Caco-2 (cell line): Measurements from ENCODE around the gene RETREG1. TPM values are rescaled to one million over a fixed set of nuclear protein-coding genes. Genes with fewer than 3 reads are reported as not detected.

ENCODE experiments used
- BruUV-seq: library from RNA; stranded (reverse); fragments of 400-500 nt; replicated peaks from 2 replicates; lab custom pipeline; 2021; lab: Mats Ljungman, UMichigan
- CTCF ChIA-PET: fragments of 300-600 bp; sonication (Branson Sonifier 250); formaldehyde crosslinking; loops from one replicate; lab custom pipeline; 2022; ENCODE audit warnings: antibody characterized with exemption; lab: Charles Lee
- POLR2A ChIA-PET: fragments of 300-600 bp; sonication (Branson Sonifier 250); formaldehyde crosslinking; loops from one replicate; lab custom pipeline; 2022; ENCODE audit warnings: antibody characterized with exemption; lab: Charles Lee
- DNase-seq, 2 experiments: peaks; one replicate each; pipeline versions ENCODE4 v3.0.0 to v3.0.0-alpha.2; 2020 to 2022
- H3K27me3 ChIP-seq: replicated peaks from 2 replicates; pipeline ENCODE4 v1.6.0; 2011; ENCODE audit warnings: low read length; ENCODE audit not compliant: control insufficient read depth, insufficient read depth
- H3K36me3 ChIP-seq: 2 replicates; pipeline ENCODE4 v1.5.1; 2011; ENCODE audit warnings: low read length; ENCODE audit not compliant: control insufficient read depth, insufficient read depth
- H3K4me1 ChIP-seq: fragments of 250-450 bp; sonication (Bioruptor Pico); 2 replicates; pipeline ENCODE4 v1.5.1; 2020; ENCODE audit warnings: mild to moderate bottlenecking
- H3K4me3 ChIP-seq: 2 replicates; pipeline ENCODE4 v1.5.1; 2011; ENCODE audit warnings: low read depth, mild to moderate bottlenecking, control low read depth, low read length
- H3K9me3 ChIP-seq: fragments of 250-450 bp; sonication (Bioruptor Pico); 2 replicates; pipeline ENCODE4 v1.5.1; 2020; ENCODE audit warnings: mild to moderate bottlenecking, moderate library complexity
- H3K27ac Mint-ChIP-seq: one replicate; pipeline ENCODE4 v1.8.0; 2022; ENCODE audit warnings: mixed read lengths; ENCODE audit not compliant: unreplicated experiment
- H3K27me3 Mint-ChIP-seq: one replicate; pipeline ENCODE4 v1.8.0; 2022; ENCODE audit warnings: mixed read lengths; ENCODE audit not compliant: insufficient read depth, unreplicated experiment
- H3K36me3 Mint-ChIP-seq: one replicate; pipeline ENCODE4 v1.8.0; 2022; ENCODE audit warnings: mild to moderate bottlenecking, mixed read lengths; ENCODE audit not compliant: insufficient read depth, unreplicated experiment
- H3K4me1 Mint-ChIP-seq: one replicate; pipeline ENCODE4 v1.8.0; 2022; ENCODE audit warnings: low read depth, mixed read lengths; ENCODE audit not compliant: unreplicated experiment
- H3K4me3 Mint-ChIP-seq: one replicate; pipeline ENCODE4 v1.8.0; 2022; ENCODE audit warnings: mild to moderate bottlenecking, moderate library complexity, mixed read lengths; ENCODE audit not compliant: unreplicated experiment
- H3K9me3 Mint-ChIP-seq: one replicate; pipeline ENCODE4 v1.8.0; 2022; ENCODE audit warnings: mixed read lengths; ENCODE audit not compliant: unreplicated experiment
- CTCF ChIP-seq, 2 experiments: fragments of 200-600 bp in 1 of 2; IDR thresholded peaks; 1 replicate in 1 of 2; 2 replicates in 1 of 2; pipeline versions ENCODE4 v1.5.1 to v1.8.0; 2011 to 2022; ENCODE audit warnings: antibody characterized with exemption in 1 of 2, control low read depth in 1 of 2, inconsistent platforms in 1 of 2, low read depth in 1 of 2, low read length in 1 of 2, mild to moderate bottlenecking in 1 of 2, moderate library complexity in 1 of 2; ENCODE audit not compliant: insufficient read depth in 1 of 2, severe bottlenecking in 1 of 2, unreplicated experiment in 1 of 2
- intact Hi-C: fragments of 100-400 bp; cut with micrococcal nuclease; formaldehyde crosslinking; loops from one replicate; pipeline ENCODE4 v1.10.0; 2022; ENCODE audit not compliant: unreplicated experiment
- total RNA-seq: library from RNA; stranded (reverse); gene quantifications from 2 replicates; pipeline ENCODE4 v1.2.3, GENCODE V29; 2022

Gene RETREG1
- total RNA-seq, 1 experiment from 2014 or later: 15.1 TPM

GRCh38 chr5:16489322-16489791 is 127.4 kb downstream of the RETREG1 start:
- H3K36me3 Mint-ChIP-seq: peaks cover 7% of the 10 kb centered on the region
- DNase-seq: peak in 1 of 2 experiments; percentile 48
- H3K27me3 Mint-ChIP-seq: no peaks in the 10 kb centered on the region

DNA sequence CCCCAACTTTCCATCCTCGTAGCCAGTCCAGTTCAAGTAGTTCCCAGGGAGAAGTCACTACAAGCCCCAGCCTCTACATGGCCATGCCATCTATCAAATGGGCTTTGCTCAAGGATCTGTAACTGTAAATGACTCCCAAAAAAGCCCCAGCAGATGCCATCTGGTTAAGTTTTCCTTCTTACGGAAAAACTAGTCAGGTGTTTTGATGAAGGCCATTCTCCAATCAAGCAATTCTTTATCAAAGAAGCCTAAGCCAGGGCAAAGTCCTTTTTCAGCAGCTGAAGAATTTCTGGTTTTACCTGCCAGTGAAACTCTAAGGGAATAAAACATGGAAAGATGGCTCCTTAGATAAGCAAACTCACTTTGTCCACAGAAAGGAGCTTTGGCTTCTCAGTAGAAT is 129.3 kb downstream of the RETREG1 start:
- peaks cover 64% of the 10 kb centered on the region for H3K4me1 ChIP-seq
- H3K36me3 ChIP-seq: no peaks in the 10 kb centered on the region
- H3K4me1 Mint-ChIP-seq: peaks cover 43% of the 10 kb centered on the region
- no TSS peak for BruUV-seq
- DNase-seq: peak in 1 of 2 experiments; percentile 39
- POLR2A ChIA-PET: no interaction called here
- H3K27me3 ChIP-seq: no peaks in the 10 kb centered on the region
- H3K9me3 Mint-ChIP-seq: no peaks in the 10 kb centered on the region
- peak overlapping the region; percentile 36 for H3K4me3 Mint-ChIP-seq
- no peak for TF ChIP-seq CTCF (IDR thresholded peaks at IDR 0.05; ENCODE audit: insufficient read depth in 1 of 2, low read depth in 1 of 2, low read length in 1 of 2, severe bottlenecking in 1 of 2, unreplicated experiment in 1 of 2)
- peak overlapping the region; percentile 89 for H3K27ac Mint-ChIP-seq
- peaks cover 6% of the 10 kb centered on the region for H3K36me3 Mint-ChIP-seq
- CTCF ChIA-PET: interaction anchor here (1.5 to 1.6 kb wide), 2 partner anchors 34 to 65 kb away, joined by 4 to 6 read pairs; no protein-coding TSS in a partner anchor
- H3K4me3 ChIP-seq: no peak overlapping the region
- H3K27me3 Mint-ChIP-seq: no peaks in the 10 kb centered on the region
- intact Hi-C loops: no loop called here
- H3K9me3 ChIP-seq: no peaks in the 10 kb centered on the region

More at GRCh38 chr5:16489322-16489791, 127.4 kb downstream of the RETREG1 start:
- Histone ChIP-seq H3K9me3 (0 out of 2 replicates have a peak, but pooled peaks cover 4% of the 10 kb centered on the region), H3K27me3 (no peaks in the 10 kb centered on the region), H3K4me1 (peaks cover 52% of the 10 kb centered on the region), H3K36me3 (no peaks in the 10 kb centered on the region), H3K4me3 (no peak overlapping the region)
- BruUV-seq: no TSS peak
- ChIA-PET CTCF (interaction anchor here (1.2 to 2.0 kb wide), 2 partner anchors 61 to 63 kb away, joined by 6 to 9 read pairs; no protein-coding TSS in a partner anchor), POLR2A (no interaction called here)
- no peak overlapping the region for H3K4me3 Mint-ChIP-seq
- peak; percentile 75 to 79 for TF ChIP-seq CTCF (IDR thresholded peaks at IDR 0.05; ENCODE audit: insufficient read depth in 1 of 2, low read depth in 1 of 2, low read length in 1 of 2, severe bottlenecking in 1 of 2, unreplicated experiment in 1 of 2)
- intact Hi-C loops: loop anchor here (1.0 kb wide), 5 partner anchors 32 to 714 kb away; no protein-coding TSS in a partner anchor
- peaks cover 3% of the 10 kb centered on the region for H3K9me3 Mint-ChIP-seq
- H3K4me1 Mint-ChIP-seq: peaks cover 31% of the 10 kb centered on the region
- peak overlapping the region; percentile 54 for H3K27ac Mint-ChIP-seq

- BruUV-seq: no TSS peak
- intact Hi-C loops: no loop called here
- peaks cover 6% of the 10 kb centered on the region for H3K36me3 Mint-ChIP-seq
- CTCF ChIA-PET: interaction anchor here (1.5 kb wide), 1 partner anchor 66 kb away, joined by 4 read pairs; no protein-coding TSS in a partner anchor
- H3K27me3 Mint-ChIP-seq: no peaks in the 10 kb centered on the region
- no peak for DNase-seq
- H3K27ac Mint-ChIP-seq: peak overlapping the region; percentile 89
- POLR2A ChIA-PET: no interaction called here
- Histone ChIP-seq H3K4me1 (peaks cover 72% of the 10 kb centered on the region), H3K36me3 (no peaks in the 10 kb centered on the region), H3K4me3 (no peak overlapping the region), H3K9me3 (no peaks in the 10 kb centered on the region), H3K27me3 (no peaks in the 10 kb centered on the region)
- peak overlapping the region; percentile 36 for H3K4me3 Mint-ChIP-seq
- H3K9me3 Mint-ChIP-seq: no peaks in the 10 kb centered on the region
- TF ChIP-seq CTCF (IDR thresholded peaks at IDR 0.05; ENCODE audit: insufficient read depth in 1 of 2, low read depth in 1 of 2, low read length in 1 of 2, severe bottlenecking in 1 of 2, unreplicated experiment in 1 of 2): no peak
- peaks cover 47% of the 10 kb centered on the region for H3K4me1 Mint-ChIP-seq
These were observed 130.1 kb downstream of the RETREG1 start for GRCh38 chr5:16486711-16487111.
